Measurements from ENCODE around the gene UFD1.

Gene UFD1

GRCh38 chr22:19509923-19510322, 30.9 kb upstream of the UFD1 start:
- TF ChIP-seq POLR2AphosphoS5 (IDR thresholded peaks at IDR 0.05; ENCODE audit: low read depth, low read length) = no peak
- TF ChIP-seq REST (IDR thresholded peaks at IDR 0.05; ENCODE audit: insufficient read depth in 1 of 2, low read depth in 2 of 2, low read length in 2 of 2) = no peak
- no peak for TF ChIP-seq FOXP2 (optimal IDR thresholded peaks at IDR 0.05; ENCODE audit: borderline replicate concordance, extremely low read depth, extremely low read length, insufficient read depth)
- no peak for TF ChIP-seq SIN3A (IDR thresholded peaks at IDR 0.05; ENCODE audit: borderline replicate concordance, insufficient read depth, low read length)
- no peak for TF ChIP-seq TAF1 (IDR thresholded peaks at IDR 0.05; ENCODE audit: borderline replicate concordance, insufficient read depth, low read length)

DNA sequence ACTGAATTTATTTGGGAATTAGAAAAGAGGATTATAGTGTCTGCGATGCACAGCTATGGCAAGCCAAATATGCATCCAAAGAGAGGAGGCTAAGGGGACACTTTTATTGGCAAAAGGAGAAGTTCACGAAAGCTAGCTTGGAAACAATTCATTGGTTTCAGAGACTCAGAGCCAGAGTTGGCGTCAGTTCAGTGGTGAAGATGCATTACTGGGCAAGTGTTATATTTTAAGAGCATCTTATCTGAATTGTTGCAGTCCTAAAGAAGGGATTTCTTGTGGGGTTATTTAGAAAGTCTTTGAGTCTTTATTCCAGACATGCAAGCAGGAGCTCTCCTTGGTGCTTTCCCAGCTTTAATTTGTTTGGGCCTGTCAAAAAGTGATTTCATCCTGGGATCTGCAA, 30.2 kb upstream of the UFD1 start:
- no peak for TF ChIP-seq FOXP2 (optimal IDR thresholded peaks at IDR 0.05; ENCODE audit: borderline replicate concordance, extremely low read depth, extremely low read length, insufficient read depth)
- TF ChIP-seq TAF1 (IDR thresholded peaks at IDR 0.05; ENCODE audit: borderline replicate concordance, insufficient read depth, low read length) = no peak
- TF ChIP-seq REST (IDR thresholded peaks at IDR 0.05; ENCODE audit: insufficient read depth in 1 of 2, low read depth in 2 of 2, low read length in 2 of 2) = no peak
- TF ChIP-seq SIN3A (IDR thresholded peaks at IDR 0.05; ENCODE audit: borderline replicate concordance, insufficient read depth, low read length) = no peak
- no peak for TF ChIP-seq POLR2AphosphoS5 (IDR thresholded peaks at IDR 0.05; ENCODE audit: low read depth, low read length)

DNA sequence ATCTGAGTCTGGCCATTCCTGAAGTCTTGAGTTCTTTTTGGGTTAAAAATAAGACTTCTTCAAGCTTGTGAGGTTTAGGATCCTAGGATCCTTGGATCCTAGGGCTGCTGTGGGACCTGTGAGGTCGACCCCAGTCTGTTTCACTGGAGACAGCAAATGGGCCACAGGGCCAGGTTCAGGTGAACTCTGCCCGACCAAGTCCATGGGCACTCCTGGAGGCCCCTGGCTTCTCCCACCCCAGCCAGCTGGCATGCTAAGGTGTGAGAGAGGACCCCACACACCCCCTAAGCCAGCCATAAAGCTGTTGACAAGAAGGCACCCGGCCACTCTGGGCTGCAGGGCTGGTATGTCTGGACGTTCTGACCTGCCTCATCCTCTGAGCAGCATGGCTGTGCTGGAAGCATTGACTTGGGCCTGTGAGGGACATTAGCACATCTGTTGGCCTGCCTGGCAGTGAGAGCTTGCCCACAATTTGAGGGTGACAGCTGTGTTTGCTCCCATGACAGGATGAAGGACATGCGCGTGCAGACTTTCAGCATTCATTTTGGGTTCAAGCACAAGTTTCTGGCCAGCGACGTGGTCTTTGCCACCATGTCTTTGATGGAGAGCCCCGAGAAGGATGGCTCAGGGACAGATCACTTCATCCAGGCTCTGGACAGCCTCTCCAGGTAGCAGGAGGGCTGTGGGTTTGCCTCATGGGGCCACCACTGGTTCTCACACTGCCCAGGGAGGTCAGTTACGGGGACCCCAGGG, 29.2 kb upstream of the UFD1 start:
- no peak for TF ChIP-seq FOXP2 (optimal IDR thresholded peaks at IDR 0.05; ENCODE audit: borderline replicate concordance, extremely low read depth, extremely low read length, insufficient read depth)
- no peak for TF ChIP-seq SIN3A (IDR thresholded peaks at IDR 0.05; ENCODE audit: borderline replicate concordance, insufficient read depth, low read length)
- TF ChIP-seq POLR2AphosphoS5 (IDR thresholded peaks at IDR 0.05; ENCODE audit: low read depth, low read length) = no peak
- no peak for TF ChIP-seq REST (IDR thresholded peaks at IDR 0.05; ENCODE audit: insufficient read depth in 1 of 2, low read depth in 2 of 2, low read length in 2 of 2)
- no peak for TF ChIP-seq TAF1 (IDR thresholded peaks at IDR 0.05; ENCODE audit: borderline replicate concordance, insufficient read depth, low read length)

GRCh38 chr22:19507534-19507861, 28.5 kb upstream of the UFD1 start:
- no peak for TF ChIP-seq POLR2AphosphoS5 (IDR thresholded peaks at IDR 0.05; ENCODE audit: low read depth, low read length)
- no peak for TF ChIP-seq REST (IDR thresholded peaks at IDR 0.05; ENCODE audit: insufficient read depth in 1 of 2, low read depth in 2 of 2, low read length in 2 of 2)
- TF ChIP-seq TAF1 (IDR thresholded peaks at IDR 0.05; ENCODE audit: borderline replicate concordance, insufficient read depth, low read length) = no peak
- no peak for TF ChIP-seq FOXP2 (optimal IDR thresholded peaks at IDR 0.05; ENCODE audit: borderline replicate concordance, extremely low read depth, extremely low read length, insufficient read depth)
- no peak for TF ChIP-seq SIN3A (IDR thresholded peaks at IDR 0.05; ENCODE audit: borderline replicate concordance, insufficient read depth, low read length)
